DMS114 treated with DMSO at 0.1 percent for 48 hours (cell line): ENCODE measurements around the gene IRAK2.
"Not testable (repeated sequence)": the region's sequence is repeated elsewhere in the genome, so short reads cannot be mapped to it uniquely, and the experiment has no call there.

Experiments used
- DNase-seq: peaks from one replicate; lab custom pipeline; 2025; ENCODE audit not compliant: unreplicated experiment; lab: John Stamatoyannopoulos, UW

The IRAK2 gene

GRCh38 chr3:10248984-10249748, 84.4 kb downstream of the IRAK2 start:
- DNase-seq, result no peak

DNA sequence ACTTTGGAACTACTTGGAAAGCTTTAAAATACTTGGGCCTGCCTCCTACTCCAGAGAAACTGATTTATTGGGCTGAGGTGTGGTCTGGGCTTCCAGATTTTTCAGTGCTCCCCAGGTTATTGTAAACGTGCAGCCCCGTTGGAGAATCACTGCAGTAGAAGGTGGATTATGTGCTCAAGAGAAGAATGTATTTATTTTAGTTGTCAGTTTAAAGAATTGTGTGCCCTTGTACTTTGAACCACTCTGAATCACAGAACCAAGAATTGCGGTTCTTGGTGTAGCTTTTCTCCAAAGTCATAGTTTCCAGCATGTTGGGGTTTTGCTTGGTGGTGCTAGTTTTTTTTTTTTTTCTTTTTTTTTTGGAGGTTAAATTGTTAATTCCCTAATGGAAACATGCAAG, 85.1 kb downstream of the IRAK2 start:
- DNase-seq, result no peak

DNA sequence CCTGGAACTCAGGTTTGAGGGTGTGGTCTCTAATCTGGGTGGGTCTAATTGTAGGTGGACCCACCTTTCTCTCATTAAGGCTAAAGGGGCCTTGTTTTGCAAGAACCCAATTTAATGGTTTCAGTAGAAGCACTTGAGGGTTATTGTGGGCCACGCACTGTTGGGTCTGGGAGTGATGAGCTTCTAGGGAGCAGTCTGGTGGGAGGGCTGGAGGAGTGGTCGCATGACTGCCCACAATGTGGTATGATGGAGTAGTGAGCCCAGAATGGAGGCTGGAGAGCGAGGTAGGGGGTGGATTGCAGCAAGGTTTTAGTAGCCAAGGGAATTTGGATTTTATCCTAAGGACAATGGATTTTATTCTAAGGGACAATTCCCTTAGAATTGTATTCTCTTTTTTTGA, 86.3 kb downstream of the IRAK2 start:
- DNase-seq, result no peak

GRCh38 chr3:10253731-10254130, 89.0 kb downstream of the IRAK2 start:
- DNase-seq, result no peak

DNA sequence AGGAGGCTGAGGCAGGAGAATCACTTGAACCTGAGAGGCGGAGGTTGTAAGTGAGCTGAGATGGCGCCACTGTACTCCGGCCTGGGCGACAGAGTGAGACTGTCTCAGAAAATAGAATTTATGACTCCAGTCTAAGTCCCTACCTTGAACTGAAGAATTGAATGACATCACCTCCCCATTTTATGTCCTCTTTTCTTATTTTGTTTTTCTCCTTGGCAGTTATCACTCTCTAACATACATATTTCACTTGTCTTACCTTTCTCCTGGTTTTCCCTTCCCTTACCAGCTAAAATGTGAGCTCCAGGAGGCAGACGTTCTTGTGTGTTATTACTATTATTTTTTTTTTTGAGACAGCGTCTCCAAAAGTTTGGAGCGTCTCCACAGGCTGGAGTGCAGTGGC, 91.1 kb downstream of the IRAK2 start:
- DNase-seq, result no peak

DNA sequence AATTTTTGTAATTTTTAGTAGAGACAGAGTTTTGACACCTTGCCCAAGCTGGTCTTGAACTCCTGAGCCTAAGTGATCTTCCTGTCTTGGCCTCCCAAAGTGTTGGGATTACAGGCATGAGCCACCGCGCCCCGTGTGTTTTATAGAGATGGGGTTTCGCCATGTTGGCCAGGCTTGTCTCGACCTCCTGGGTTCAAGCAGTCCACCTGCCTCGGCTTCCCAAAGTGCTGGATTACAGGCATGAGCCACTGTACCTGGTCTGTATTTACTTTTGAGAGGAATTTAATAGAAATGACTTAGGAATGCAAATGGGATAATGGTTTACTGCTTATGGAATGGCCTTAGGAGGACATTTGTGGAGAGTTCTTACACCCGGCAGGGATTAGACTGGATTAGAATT, 94.3 kb downstream of the IRAK2 start:
- no peak for DNase-seq

- DNase-seq, result no peak
These were observed 95.1 kb downstream of the IRAK2 start for GRCh38 chr3:10259798-10260197.

DNA sequence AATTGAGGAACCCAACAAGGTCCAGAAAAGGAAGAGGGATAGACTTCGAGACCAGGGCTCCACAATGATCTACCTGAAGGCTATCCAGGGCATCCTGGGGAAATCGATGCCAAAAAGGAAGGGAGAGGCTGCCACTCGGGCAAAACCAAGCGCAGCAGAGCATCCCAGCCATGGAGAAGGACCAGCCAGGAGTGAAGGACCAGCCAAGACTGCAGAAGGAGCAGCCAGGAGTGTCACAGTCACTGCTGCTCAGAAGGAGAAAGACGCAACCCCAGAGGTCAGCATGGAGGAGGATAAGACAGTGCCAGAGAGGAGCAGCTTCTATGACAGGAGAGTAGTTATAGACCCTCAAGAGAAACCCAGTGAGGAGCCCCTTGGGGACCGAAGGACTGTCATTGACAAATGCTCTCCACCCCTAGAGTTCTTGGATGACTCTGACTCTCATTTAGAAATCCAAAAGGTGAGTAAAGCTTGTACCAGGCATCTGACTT, 95.5 kb downstream of the IRAK2 start:
- no peak for DNase-seq

GRCh38 chr3:10262027-10262426, 97.3 kb downstream of the IRAK2 start:
- no peak for DNase-seq

- DNase-seq, result peak; percentile 13
These were observed 99.1 kb downstream of the IRAK2 start for GRCh38 chr3:10263646-10264363.

DNA sequence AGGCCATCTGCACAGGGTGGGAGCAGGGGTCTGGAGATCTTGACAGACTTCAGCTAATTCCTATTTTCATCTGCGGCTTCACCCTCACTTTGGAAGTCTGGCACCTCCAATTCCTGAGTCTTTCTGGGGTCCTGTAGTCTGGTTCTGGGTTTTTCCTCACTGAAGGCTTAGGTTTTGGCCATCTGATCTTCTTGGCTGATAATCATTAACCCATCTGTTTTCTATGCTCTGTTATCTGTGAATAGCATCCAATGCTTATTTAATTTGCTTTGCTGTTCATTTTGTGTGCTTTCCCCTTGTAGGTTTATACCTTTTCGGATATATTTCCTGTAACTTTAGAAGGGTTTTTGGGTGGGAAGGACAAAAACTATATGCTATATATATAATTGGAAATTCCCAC, 101.1 kb downstream of the IRAK2 start:
- DNase-seq, result no peak

DNA sequence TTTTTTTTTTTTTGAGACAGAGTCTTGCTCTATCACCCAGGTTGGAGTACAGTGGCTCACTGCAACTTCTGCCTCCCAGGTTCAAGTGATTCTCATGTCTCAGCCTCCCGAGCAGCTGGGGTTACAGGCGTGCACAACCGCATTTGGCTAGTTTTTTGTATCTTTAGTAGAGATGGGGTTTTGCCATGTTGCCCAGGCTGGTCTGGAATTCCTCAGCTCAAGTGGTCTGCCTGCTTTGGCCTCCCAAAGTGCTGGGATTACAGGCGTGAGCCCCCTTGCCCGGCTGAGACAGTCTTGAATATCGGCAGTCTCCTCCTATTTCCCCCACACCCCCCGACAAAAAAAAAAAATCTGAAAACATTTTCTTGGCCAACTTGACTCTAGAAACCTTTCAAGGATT, 102.2 kb downstream of the IRAK2 start:
- not testable (repeated sequence) for DNase-seq

- DNase-seq, result no peak
These were observed 103.4 kb downstream of the IRAK2 start for GRCh38 chr3:10268116-10268515.

DNA sequence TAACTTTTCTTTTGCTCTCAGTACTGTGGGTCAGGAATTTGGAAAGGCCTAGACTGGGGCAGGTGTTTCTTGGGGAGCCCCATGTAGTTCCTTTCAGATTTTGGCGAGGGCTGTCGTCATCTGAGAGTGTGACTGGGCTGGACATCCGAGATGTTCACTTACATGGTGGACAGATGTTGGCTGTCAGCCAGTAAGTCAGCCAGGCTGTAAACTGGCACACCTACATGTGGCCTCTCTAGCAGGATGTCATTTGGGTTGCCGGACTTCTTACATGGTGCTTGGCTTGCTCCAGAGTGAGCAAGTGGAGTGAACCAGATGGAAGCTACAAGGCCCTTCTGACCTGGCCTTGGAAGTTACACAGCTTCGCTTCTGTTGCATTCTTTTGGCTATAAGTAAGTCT, 104.2 kb downstream of the IRAK2 start:
- no peak for DNase-seq

- no peak for DNase-seq
These were observed 104.7 kb downstream of the IRAK2 start for GRCh38 chr3:10269443-10269842.

- not testable (repeated sequence) for DNase-seq
These were observed 107.8 kb downstream of the IRAK2 start for GRCh38 chr3:10272476-10272875.

DNA sequence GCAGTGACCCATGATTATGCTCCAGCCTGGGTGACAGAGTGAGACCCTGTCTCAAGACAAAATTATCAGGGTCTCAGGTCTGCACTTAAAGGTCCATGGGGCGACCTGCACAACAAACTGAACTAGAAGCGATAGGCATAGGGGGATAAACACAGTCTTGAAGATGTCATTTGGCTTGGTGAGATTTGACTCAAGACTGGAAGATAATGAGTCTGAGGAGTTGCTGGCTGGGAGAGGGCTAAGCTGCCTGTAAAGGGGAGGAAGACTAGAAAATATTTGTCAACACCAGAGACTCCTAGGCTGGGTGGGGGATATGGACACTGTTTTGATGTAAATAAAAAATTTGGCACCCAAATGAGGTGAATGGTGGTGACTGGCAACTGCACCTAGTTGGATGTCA, 108.3 kb downstream of the IRAK2 start:
- no peak for DNase-seq

- no peak for DNase-seq
These were observed 109.1 kb downstream of the IRAK2 start for GRCh38 chr3:10273702-10274305.

GRCh38 chr3:10274601-10275000, 109.9 kb downstream of the IRAK2 start:
- no peak for DNase-seq

DNA sequence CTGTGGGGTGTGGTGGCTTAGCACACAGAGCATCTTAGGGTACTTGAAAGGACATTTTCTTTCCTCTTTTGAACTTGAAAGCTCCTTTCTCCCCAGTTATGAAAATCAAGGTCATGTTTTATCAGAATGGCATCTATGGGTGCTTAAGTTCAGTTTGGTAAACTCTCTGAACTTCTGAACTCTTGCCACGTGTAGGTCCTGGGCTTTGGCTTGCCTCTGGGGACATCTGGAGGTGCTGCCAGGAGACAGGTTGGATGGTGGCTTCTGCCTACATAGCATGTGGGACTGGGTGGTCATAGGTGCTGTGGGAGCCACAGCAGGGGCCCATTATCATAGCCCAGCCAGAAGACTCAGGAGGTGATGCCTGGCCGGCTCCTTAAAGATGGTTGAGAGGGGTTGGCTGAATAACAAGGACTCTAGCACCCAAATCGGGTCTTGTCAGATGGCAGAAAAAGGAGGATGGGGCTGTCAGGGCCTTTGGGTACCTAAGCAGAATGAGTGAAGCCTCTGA, 112.5 kb downstream of the IRAK2 start:
- no peak for DNase-seq

DNA sequence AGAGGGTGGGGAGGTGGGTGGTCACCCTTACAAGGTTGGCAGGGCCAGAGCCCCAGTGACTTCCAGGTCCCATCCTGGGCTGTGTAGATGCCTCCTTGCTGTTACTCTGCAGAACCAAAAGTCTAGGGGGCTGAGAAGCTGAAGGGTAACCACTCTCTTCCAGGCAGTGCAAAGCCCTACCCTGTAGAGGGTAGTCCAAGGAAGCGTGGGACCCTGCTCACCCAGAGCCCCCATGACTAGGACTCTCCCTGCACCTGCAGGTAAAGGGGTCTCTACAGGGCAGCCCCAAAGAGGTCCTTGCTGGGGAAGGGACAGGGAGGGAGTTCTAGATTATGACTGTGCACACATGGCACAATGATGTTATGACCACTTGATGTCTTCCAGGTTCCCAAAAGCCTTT, 113.8 kb downstream of the IRAK2 start:
- DNase-seq, result no peak
